Parathyroid adenoma (tissue), 2 donors: ENCODE measurements around the gene NISCH.

Source experiments
- H2AFZ ChIP-seq: fragments of 300-600 bp; sonication (generic); one replicate; pipeline ENCODE4 v1.7.0; 2017; ENCODE audit warnings: antibody characterized with exemption, mild to moderate bottlenecking
- H3K27ac ChIP-seq: fragments of 300-600 bp; sonication (generic); one replicate; pipeline ENCODE4 v1.7.0; 2017
- H3K27me3 ChIP-seq: fragments of 300-600 bp; sonication (generic); one replicate; pipeline ENCODE4 v1.7.0; 2017; ENCODE audit warnings: low read length; ENCODE audit not compliant: control insufficient read depth, insufficient read depth
- H3K36me3 ChIP-seq: fragments of 300-600 bp; sonication (generic); one replicate; pipeline ENCODE4 v1.7.0; 2017; ENCODE audit warnings: low read length; ENCODE audit not compliant: control insufficient read depth, insufficient read depth
- H3K4me1 ChIP-seq: fragments of 300-600 bp; sonication (generic); one replicate; pipeline ENCODE4 v1.7.0; 2017; ENCODE audit warnings: control low read depth
- H3K4me2 ChIP-seq: fragments of 300-600 bp; sonication (generic); one replicate; pipeline ENCODE4 v1.7.0; 2017; ENCODE audit warnings: low read length
- H3K4me3 ChIP-seq: fragments of 300-600 bp; sonication (generic); one replicate; pipeline ENCODE4 v1.7.0; 2017; ENCODE audit warnings: low read depth, low read length
- H3K79me2 ChIP-seq: fragments of 300-600 bp; sonication (generic); one replicate; pipeline ENCODE4 v1.7.0; 2017; ENCODE audit warnings: control low read depth
- H3K9ac ChIP-seq: fragments of 300-600 bp; sonication (generic); one replicate; pipeline ENCODE4 v1.7.0; 2017; ENCODE audit warnings: mild to moderate bottlenecking
- H3K9me3 ChIP-seq: fragments of 300-600 bp; sonication (generic); one replicate; pipeline ENCODE4 v1.7.0; 2017; ENCODE audit warnings: low read length; ENCODE audit not compliant: control insufficient read depth
- TF ChIP-seq, protein P1 (sequence below): fragments of 300-600 bp; sonication (generic); IDR thresholded peaks from one replicate; pipeline ENCODE4 v1.7.0; 2017; ENCODE audit warnings: antibody characterized with exemption, mild to moderate bottlenecking
- donor health status: primary hyperparathyroidism.

NISCH gene

DNA sequence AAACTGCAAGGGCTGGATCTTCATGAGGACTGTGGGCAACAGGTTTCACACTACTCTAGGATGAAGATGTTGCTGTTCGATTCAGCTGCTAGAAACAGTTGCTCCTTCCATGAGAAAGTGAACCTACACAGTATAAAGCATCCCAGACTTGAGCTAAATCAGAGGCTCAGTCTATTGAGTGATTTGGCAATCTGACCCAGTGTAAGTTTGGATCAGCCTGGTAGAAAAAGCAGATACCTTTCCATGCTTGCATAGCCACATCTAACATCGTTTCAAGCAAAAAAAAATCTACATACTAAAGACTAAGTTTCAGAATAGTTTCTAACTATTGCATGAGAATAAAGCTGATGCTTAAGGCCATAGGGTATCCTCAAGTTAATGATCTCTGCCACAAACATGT is 85.6 kb downstream of the NISCH start:
- Histone ChIP-seq H3K4me2 (no peak overlapping the region), H3K27me3 (no peaks in the 10 kb centered on the region), H3K9ac (no peak overlapping the region), H2AFZ (no peak overlapping the region), H3K79me2 (peaks cover 19% of the 10 kb centered on the region), H3K4me1 (peaks cover 24% of the 10 kb centered on the region), H3K27ac (no peak overlapping the region), H3K36me3 (no peaks in the 10 kb centered on the region), H3K4me3 (no peak overlapping the region), H3K9me3 (no peaks in the 10 kb centered on the region)
- TF ChIP-seq, protein P1, sequence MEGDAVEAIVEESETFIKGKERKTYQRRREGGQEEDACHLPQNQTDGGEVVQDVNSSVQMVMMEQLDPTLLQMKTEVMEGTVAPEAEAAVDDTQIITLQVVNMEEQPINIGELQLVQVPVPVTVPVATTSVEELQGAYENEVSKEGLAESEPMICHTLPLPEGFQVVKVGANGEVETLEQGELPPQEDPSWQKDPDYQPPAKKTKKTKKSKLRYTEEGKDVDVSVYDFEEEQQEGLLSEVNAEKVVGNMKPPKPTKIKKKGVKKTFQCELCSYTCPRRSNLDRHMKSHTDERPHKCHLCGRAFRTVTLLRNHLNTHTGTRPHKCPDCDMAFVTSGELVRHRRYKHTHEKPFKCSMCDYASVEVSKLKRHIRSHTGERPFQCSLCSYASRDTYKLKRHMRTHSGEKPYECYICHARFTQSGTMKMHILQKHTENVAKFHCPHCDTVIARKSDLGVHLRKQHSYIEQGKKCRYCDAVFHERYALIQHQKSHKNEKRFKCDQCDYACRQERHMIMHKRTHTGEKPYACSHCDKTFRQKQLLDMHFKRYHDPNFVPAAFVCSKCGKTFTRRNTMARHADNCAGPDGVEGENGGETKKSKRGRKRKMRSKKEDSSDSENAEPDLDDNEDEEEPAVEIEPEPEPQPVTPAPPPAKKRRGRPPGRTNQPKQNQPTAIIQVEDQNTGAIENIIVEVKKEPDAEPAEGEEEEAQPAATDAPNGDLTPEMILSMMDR, result no peak
